Activated naive CD8-positive, alpha-beta T cell treated with anti-CD3 and anti-CD28 coated beads, Interleukin-2, amount 10 ng/mL, durations not matched to agents 7 days and 5 days (primary cell): ENCODE results near the gene EMC10. TPM values are rescaled to one million over a fixed set of nuclear protein-coding genes. Genes with fewer than 3 reads are reported as not detected.
"Not testable (repeated sequence)": the region's sequence is repeated elsewhere in the genome, so short reads cannot be mapped to it uniquely, and the experiment has no call there.

Experiments
- ATAC-seq: fragments of 150-1000 bp; cut with Tn5 transposase; one replicate; pipeline ENCODE4 v1.10.0; 2021; ENCODE audit warnings: low read depth, moderate library complexity
- POLR2A ChIA-PET: fragments of 350-600 bp; sonication (Branson Sonifier 250); formaldehyde crosslinking; loops from one replicate; lab custom pipeline; 2021; ENCODE audit warnings: antibody characterized with exemption; lab: Charles Lee
- DNase-seq: peaks from one replicate; pipeline ENCODE4 v3.0.0; 2021
- H3K27ac Mint-ChIP-seq: one replicate; pipeline ENCODE4 v1.8.0; 2022; ENCODE audit warnings: mild to moderate bottlenecking, mixed read lengths
- H3K27me3 Mint-ChIP-seq: one replicate; pipeline ENCODE4 v1.8.0; 2022; ENCODE audit warnings: mild to moderate bottlenecking, moderate library complexity, mixed read lengths
- H3K36me3 Mint-ChIP-seq: one replicate; pipeline ENCODE4 v1.8.0; 2021; ENCODE audit warnings: mild to moderate bottlenecking, mixed read lengths
- H3K4me1 Mint-ChIP-seq: one replicate; pipeline ENCODE4 v1.8.0; 2021; ENCODE audit warnings: mixed read lengths
- H3K4me3 Mint-ChIP-seq: one replicate; pipeline ENCODE4 v1.8.0; 2022; ENCODE audit warnings: mild to moderate bottlenecking, moderate library complexity, mixed read lengths
- H3K9me3 Mint-ChIP-seq: one replicate; pipeline ENCODE4 v1.8.0; 2021; ENCODE audit warnings: mixed read lengths
- total RNA-seq, 2 experiments: library from RNA; stranded (reverse); gene quantifications; one replicate each; pipeline ENCODE4 v1.2.3, GENCODE V29; 2021

Gene EMC10
- total RNA-seq, 2 experiments from 2014 or later: 56.0 to 60.7 TPM

- Mint-ChIP-seq H3K27ac (peak overlapping the region; percentile 11), H3K4me3 (no peak overlapping the region), H3K9me3 (no peaks in the 10 kb centered on the region), H3K27me3 (peaks cover 8% of the 10 kb centered on the region), H3K36me3 (no peaks in the 10 kb centered on the region), H3K4me1 (peaks cover 9% of the 10 kb centered on the region)
- DNase-seq (no peak), ATAC-seq (no peak)
- POLR2A ChIA-PET: no interaction called here
These were observed 16.7 kb upstream of the EMC10 start for GRCh38 chr19:50459638-50460037.

- no peaks in the 10 kb centered on the region for H3K36me3 Mint-ChIP-seq
- DNase-seq (no peak), ATAC-seq (peak; percentile 35)
- peaks cover 9% of the 10 kb centered on the region for H3K4me1 Mint-ChIP-seq
- H3K4me3 Mint-ChIP-seq: no peak overlapping the region
- no peak overlapping the region for H3K27ac Mint-ChIP-seq
- no peaks in the 10 kb centered on the region for H3K9me3 Mint-ChIP-seq
- H3K27me3 Mint-ChIP-seq: peaks cover 6% of the 10 kb centered on the region
- POLR2A ChIA-PET: interaction anchor here (1.0 to 2.9 kb wide), 2 partner anchors 76 to 103 kb away, joined by 5 to 10 read pairs; partner anchors contain the start of gene POLD1
These were observed 16.0 kb upstream of the EMC10 start for GRCh38 chr19:50460161-50460765.

GRCh38 chr19:50461066-50461875 is 15.0 kb upstream of the EMC10 start:
- DNase-seq (peak; percentile 70), ATAC-seq (peak; percentile 77)
- H3K27ac Mint-ChIP-seq: no peak overlapping the region
- H3K9me3 Mint-ChIP-seq: no peaks in the 10 kb centered on the region
- H3K36me3 Mint-ChIP-seq: no peaks in the 10 kb centered on the region
- peaks cover 9% of the 10 kb centered on the region for H3K4me1 Mint-ChIP-seq
- POLR2A ChIA-PET: interaction anchor here (1.0 to 2.9 kb wide), 2 partner anchors 77 to 104 kb away, joined by 5 to 10 read pairs; partner anchors contain the start of gene POLD1
- H3K4me3 Mint-ChIP-seq: no peak overlapping the region
- peaks cover 6% of the 10 kb centered on the region for H3K27me3 Mint-ChIP-seq

- POLR2A ChIA-PET: interaction anchor here (2.9 kb wide), 1 partner anchor 106 kb away, joined by 10 read pairs; no protein-coding TSS in a partner anchor
- ATAC-seq (no peak), DNase-seq (no peak)
- Mint-ChIP-seq H3K9me3 (no peaks in the 10 kb centered on the region), H3K36me3 (no peaks in the 10 kb centered on the region), H3K27ac (no peak overlapping the region), H3K27me3 (peaks cover 8% of the 10 kb centered on the region), H3K4me3 (no peak overlapping the region), H3K4me1 (peaks cover 9% of the 10 kb centered on the region)
These were observed 13.3 kb upstream of the EMC10 start for GRCh38 chr19:50462970-50463369.

GRCh38 chr19:50464348-50464747 is 12.0 kb upstream of the EMC10 start:
- H3K4me3 Mint-ChIP-seq: no peak overlapping the region
- ATAC-seq (no peak), DNase-seq (no peak)
- H3K36me3 Mint-ChIP-seq: no peaks in the 10 kb centered on the region
- peaks cover 11% of the 10 kb centered on the region for H3K4me1 Mint-ChIP-seq
- H3K9me3 Mint-ChIP-seq: no peaks in the 10 kb centered on the region
- H3K27me3 Mint-ChIP-seq: peaks cover 8% of the 10 kb centered on the region
- H3K27ac Mint-ChIP-seq: no peak overlapping the region
- POLR2A ChIA-PET: interaction anchor here (1.3 kb wide), 1 partner anchor 47 kb away, joined by 4 read pairs; the partner anchor contains the start of gene JOSD2

GRCh38 chr19:50465000-50465399 is 11.3 kb upstream of the EMC10 start:
- H3K36me3 Mint-ChIP-seq: no peaks in the 10 kb centered on the region
- H3K4me3 Mint-ChIP-seq: no peak overlapping the region
- no peak overlapping the region for H3K27ac Mint-ChIP-seq
- no peak for DNase-seq
- no peak for ATAC-seq
- H3K27me3 Mint-ChIP-seq: peaks cover 8% of the 10 kb centered on the region
- H3K9me3 Mint-ChIP-seq: no peaks in the 10 kb centered on the region
- POLR2A ChIA-PET: interaction anchor here (1.3 kb wide), 1 partner anchor 46 kb away, joined by 4 read pairs; the partner anchor contains the start of gene JOSD2
- H3K4me1 Mint-ChIP-seq: peaks cover 9% of the 10 kb centered on the region

- H3K9me3 Mint-ChIP-seq: no peaks in the 10 kb centered on the region
- H3K4me1 Mint-ChIP-seq: peaks cover 7% of the 10 kb centered on the region
- H3K36me3 Mint-ChIP-seq: no peaks in the 10 kb centered on the region
- no peak overlapping the region for H3K4me3 Mint-ChIP-seq
- ATAC-seq (no peak), DNase-seq (no peak)
- H3K27ac Mint-ChIP-seq: no peak overlapping the region
- POLR2A ChIA-PET: no interaction called here
- peaks cover 7% of the 10 kb centered on the region for H3K27me3 Mint-ChIP-seq
These were observed 10.2 kb upstream of the EMC10 start for GRCh38 chr19:50465986-50466705.

- POLR2A ChIA-PET: no interaction called here
- H3K27me3 Mint-ChIP-seq: peaks cover 6% of the 10 kb centered on the region
- ATAC-seq (no peak), DNase-seq (no peak)
- H3K4me1 Mint-ChIP-seq: peaks cover 4% of the 10 kb centered on the region
- H3K27ac Mint-ChIP-seq: no peak overlapping the region
- H3K4me3 Mint-ChIP-seq: no peak overlapping the region
- no peaks in the 10 kb centered on the region for H3K9me3 Mint-ChIP-seq
- H3K36me3 Mint-ChIP-seq: no peaks in the 10 kb centered on the region
These were observed 9.6 kb upstream of the EMC10 start for GRCh38 chr19:50466706-50467039.

GRCh38 chr19:50467566-50467965 is 8.7 kb upstream of the EMC10 start:
- Mint-ChIP-seq H3K4me1 (peaks cover 2% of the 10 kb centered on the region), H3K36me3 (no peaks in the 10 kb centered on the region), H3K27me3 (peaks cover 6% of the 10 kb centered on the region), H3K9me3 (no peaks in the 10 kb centered on the region), H3K4me3 (no peak overlapping the region), H3K27ac (no peak overlapping the region)
- ATAC-seq: no peak
- DNase-seq: no peak
- POLR2A ChIA-PET: interaction anchor here (0.7 kb wide), 1 partner anchor 109 kb away, joined by 4 read pairs; no protein-coding TSS in a partner anchor

- Mint-ChIP-seq H3K4me3 (no peak overlapping the region), H3K4me1 (peaks cover 2% of the 10 kb centered on the region), H3K36me3 (no peaks in the 10 kb centered on the region), H3K9me3 (no peaks in the 10 kb centered on the region), H3K27me3 (peaks cover 8% of the 10 kb centered on the region), H3K27ac (no peak overlapping the region)
- ATAC-seq: no peak
- no peak for DNase-seq
- POLR2A ChIA-PET: no interaction called here
These were observed 7.5 kb upstream of the EMC10 start for GRCh38 chr19:50468818-50469217.

- peaks cover 16% of the 10 kb centered on the region for H3K4me1 Mint-ChIP-seq
- ATAC-seq, POLR2A ChIA-PET, DNase-seq, H3K27ac Mint-ChIP-seq, H3K9me3 Mint-ChIP-seq, H3K36me3 Mint-ChIP-seq, H3K27me3 Mint-ChIP-seq, H3K4me3 Mint-ChIP-seq: not testable (repeated sequence)
These were observed 3.0 kb upstream of the EMC10 start for GRCh38 chr19:50473336-50473735.

- Mint-ChIP-seq H3K36me3 (peaks cover 11% of the 10 kb centered on the region), H3K4me3 (peak overlapping the region; percentile 67), H3K9me3 (no peaks in the 10 kb centered on the region), H3K4me1 (peaks cover 15% of the 10 kb centered on the region), H3K27ac (peak overlapping the region; percentile 75), H3K27me3 (peaks cover 2% of the 10 kb centered on the region)
- DNase-seq (no peak), ATAC-seq (no peak)
- POLR2A ChIA-PET: interaction anchor here (0.6 to 0.9 kb wide), 2 partner anchors 36 to 250 kb away, joined by 3 read pairs; partner anchors contain the start of gene JOSD2
These were observed 1.2 kb upstream of the EMC10 start for GRCh38 chr19:50475101-50475568.

- peak overlapping the region; percentile 99 for H3K4me3 Mint-ChIP-seq
- POLR2A ChIA-PET: interaction anchor here (0.7 kb wide), 1 partner anchor 100 kb away, joined by 3 read pairs; the partner anchor contains the start of gene NR1H2
- no peaks in the 10 kb centered on the region for H3K9me3 Mint-ChIP-seq
These were observed 527 bp upstream of the EMC10 start for GRCh38 chr19:50475736-50476223.

More at GRCh38 chr19:50475736-50476223, 527 bp upstream of the EMC10 start:
- DNase-seq (no peak), ATAC-seq (peak; percentile 5)
- Mint-ChIP-seq H3K27me3 (peaks cover 2% of the 10 kb centered on the region), H3K4me1 (peaks cover 15% of the 10 kb centered on the region), H3K27ac (peak overlapping the region; percentile 94), H3K36me3 (peaks cover 11% of the 10 kb centered on the region)
